H1 (cell line): Measurements from ENCODE around the gene C4orf33. TPM values are rescaled to one million over a fixed set of nuclear protein-coding genes. Genes with fewer than 3 reads are reported as not detected.

ENCODE experiments used
- CTCF ChIA-PET: fragments of 300-600 bp; sonication (Branson Sonifier 250); formaldehyde crosslinking; loops from one replicate; lab custom pipeline; 2021; ENCODE audit not compliant: partially characterized antibody; lab: Charles Lee
- POLR2A ChIA-PET: fragments of 300-600 bp; sonication (Branson Sonifier 250); formaldehyde crosslinking; loops from one replicate; lab custom pipeline; 2021; ENCODE audit warnings: inconsistent platforms; ENCODE audit not compliant: partially characterized antibody; lab: Charles Lee
- DNase-seq, 2 experiments: peaks; one replicate each; pipeline versions ENCODE4 v3.0.0 to v3.0.0-alpha.2; 2010 to 2022; ENCODE audit warnings: low spot score in 2 of 2, low read depth in 1 of 2, mixed read lengths in 1 of 2
- FAIRE-seq: peaks from 2 replicates; lab custom pipeline; 2011; peaks lifted over from hg19 to GRCh38; lab: Jason Lieb, UNC
- H2AFZ ChIP-seq: 2 replicates; pipeline ENCODE4 v1.8.1; 2012; ENCODE audit warnings: low read length, inconsistent platforms
- H2AK5ac ChIP-seq: 2 replicates; pipeline ENCODE4 v1.6.1; 2013; ENCODE audit warnings: low read depth, low read length
- H2BK120ac ChIP-seq: replicated peaks from 2 replicates; pipeline ENCODE3; 2013; ENCODE audit warnings: low read depth, low read length, inconsistent platforms
- H2BK12ac ChIP-seq: 2 replicates; pipeline ENCODE4 v1.6.1; 2013; ENCODE audit warnings: low read depth, low read length
- H2BK15ac ChIP-seq: 2 replicates; pipeline ENCODE4 v1.6.1; 2013; ENCODE audit warnings: low read length
- H2BK20ac ChIP-seq: 2 replicates; pipeline ENCODE4 v1.6.1; 2013; ENCODE audit warnings: low read length
- H2BK5ac ChIP-seq: 2 replicates; pipeline ENCODE4 v1.6.1; 2013; ENCODE audit warnings: low read depth, low read length
- H3K14ac ChIP-seq: 2 replicates; pipeline ENCODE4 v1.6.1; 2013; ENCODE audit warnings: inconsistent platforms; ENCODE audit not compliant: insufficient read length
- H3K18ac ChIP-seq: 2 replicates; pipeline ENCODE4 v1.6.1; 2013; ENCODE audit warnings: low read length; ENCODE audit errors: extremely low read depth
- H3K23ac ChIP-seq: 2 replicates; pipeline ENCODE4 v1.6.1; 2013; ENCODE audit warnings: inconsistent platforms; ENCODE audit not compliant: insufficient read length
- H3K23me2 ChIP-seq: 2 replicates; pipeline ENCODE4 v1.6.1; 2013; ENCODE audit warnings: low read depth, low read length
- H3K27ac ChIP-seq: 2 replicates; pipeline ENCODE4 v1.6.1; 2011; ENCODE audit warnings: low read depth, low read length, inconsistent platforms
- H3K27me3 ChIP-seq, 4 experiments: replicated peaks in 1 of 4; 1 replicate in 1 of 4; 2 replicates in 3 of 4; pipeline versions ENCODE4 v1.6.1 to v1.8.1; 2011 to 2013; ENCODE audit warnings: low read length in 3 of 4, mild to moderate bottlenecking in 3 of 4, inconsistent platforms in 2 of 4, mixed read lengths in 2 of 4, moderate library complexity in 1 of 4; ENCODE audit not compliant: control insufficient read depth in 3 of 4, insufficient read depth in 3 of 4; ENCODE audit errors: extremely low read depth in 1 of 4
- H3K36me3 ChIP-seq, 4 experiments: 2 replicates each; pipeline versions ENCODE4 v1.6.1 to v1.8.1; 2011 to 2013; ENCODE audit warnings: mild to moderate bottlenecking in 4 of 4, low read length in 3 of 4, moderate library complexity in 2 of 4, control low read depth in 1 of 4, inconsistent platforms in 1 of 4; ENCODE audit not compliant: insufficient read depth in 4 of 4, control insufficient read depth in 2 of 4
- H3K4ac ChIP-seq: replicated peaks from 2 replicates; pipeline ENCODE3; 2013; ENCODE audit warnings: low read length, low read depth, mixed read lengths, inconsistent platforms; ENCODE audit not compliant: insufficient read length
- H3K4me1 ChIP-seq, 4 experiments: replicated peaks in 1 of 4; 1 replicate in 1 of 4; 2 replicates in 3 of 4; pipeline versions ENCODE4 v1.6.1 to v1.8.1; 2011 to 2013; ENCODE audit warnings: low read length in 3 of 4, inconsistent platforms in 2 of 4, mixed read lengths in 1 of 4; ENCODE audit not compliant: insufficient read depth in 4 of 4, control insufficient read depth in 3 of 4
- H3K4me2 ChIP-seq, 2 experiments: 2 replicates each; pipeline versions ENCODE4 v1.6.1 to v1.8.1; 2011 to 2013; ENCODE audit warnings: low read depth in 2 of 2, low read length in 2 of 2, control low read depth in 1 of 2, inconsistent platforms in 1 of 2, mild to moderate bottlenecking in 1 of 2; ENCODE audit not compliant: insufficient read depth in 1 of 2
- H3K4me3 ChIP-seq, 4 experiments: fragments of 200-600, 300-600 bp in 1 of 4; sonication (generic), shearing (Covaris generic), sonication (Bioruptor Twin) in 1 of 4; 2 replicates each; pipeline versions ENCODE4 v1.5.1 to v1.8.1; 2011 to 2016; ENCODE audit warnings: low read length in 4 of 4, low read depth in 3 of 4, control low read depth in 2 of 4, inconsistent platforms in 2 of 4, mild to moderate bottlenecking in 2 of 4, mixed read lengths in 1 of 4, moderate library complexity in 1 of 4; ENCODE audit not compliant: insufficient read depth in 2 of 4; ENCODE audit errors: extremely low read depth in 1 of 4
- H3K56ac ChIP-seq: replicated peaks from 2 replicates; pipeline ENCODE3; 2013; ENCODE audit warnings: low read depth, mild to moderate bottlenecking, mixed read lengths, low read length, inconsistent platforms; ENCODE audit not compliant: insufficient read length
- H3K79me1 ChIP-seq: 2 replicates; pipeline ENCODE4 v1.6.1; 2013; ENCODE audit warnings: low read depth, low read length, control low read depth
- H3K79me2 ChIP-seq, 2 experiments: 2 replicates each; pipeline versions ENCODE4 v1.6.1 to v1.8.1; 2012 to 2013; ENCODE audit warnings: low read length in 2 of 2, mild to moderate bottlenecking in 2 of 2, inconsistent platforms in 1 of 2; ENCODE audit not compliant: insufficient read depth in 2 of 2, control insufficient read depth in 1 of 2
- H3K9ac ChIP-seq, 4 experiments: replicated peaks in 1 of 4; 1 replicate in 1 of 4; 2 replicates in 3 of 4; pipeline versions ENCODE4 v1.6.1 to v1.8.1; 2011 to 2013; ENCODE audit warnings: low read depth in 3 of 4, low read length in 3 of 4, control low read depth in 2 of 4, mild to moderate bottlenecking in 2 of 4, moderate library complexity in 2 of 4, inconsistent platforms in 1 of 4; ENCODE audit errors: extremely low read depth in 1 of 4
- H3K9me3 ChIP-seq, 2 experiments: 2 replicates each; pipeline versions ENCODE4 v1.6.1 to v1.8.1; 2012 to 2013; ENCODE audit warnings: mild to moderate bottlenecking in 2 of 2, moderate library complexity in 2 of 2, control low read depth in 1 of 2, inconsistent platforms in 1 of 2, low read depth in 1 of 2, low read length in 1 of 2, mixed read lengths in 1 of 2; ENCODE audit not compliant: insufficient read depth in 2 of 2
- H4K20me1 ChIP-seq, 2 experiments: replicated peaks in 1 of 2; 2 replicates each; pipeline versions ENCODE3 to v1.8.1; 2011 to 2013; ENCODE audit warnings: inconsistent platforms in 2 of 2, low read length in 2 of 2, mild to moderate bottlenecking in 1 of 2; ENCODE audit not compliant: insufficient read depth in 2 of 2, control insufficient read depth in 1 of 2
- H4K5ac ChIP-seq: 2 replicates; pipeline ENCODE4 v1.6.1; 2013; ENCODE audit warnings: low read length, low read depth, mixed read lengths, inconsistent platforms; ENCODE audit not compliant: insufficient read length
- H4K8ac ChIP-seq: 2 replicates; pipeline ENCODE4 v1.8.0; 2013; ENCODE audit warnings: mild to moderate bottlenecking, moderate library complexity, low read length, inconsistent platforms; ENCODE audit not compliant: insufficient read depth; ENCODE audit errors: extremely low read depth
- H4K91ac ChIP-seq: replicated peaks from 2 replicates; pipeline ENCODE3; 2013; ENCODE audit warnings: low read length, mixed read lengths, inconsistent platforms; ENCODE audit not compliant: insufficient read length
- CHD2 ChIP-seq: IDR thresholded peaks from 2 replicates; pipeline ENCODE4 v1.6.1; 2012; ENCODE audit warnings: low read length, improper control_type of control experiment
- EZH2 ChIP-seq: fragments of 200-600 bp; sonication (generic); IDR thresholded peaks from 2 replicates; pipeline ENCODE4 v1.7.1; 2012; ENCODE audit warnings: low read depth, mild to moderate bottlenecking, moderate library complexity, low read length, inconsistent platforms; ENCODE audit not compliant: severe bottlenecking
- FOSL1 ChIP-seq: IDR thresholded peaks from 2 replicates; pipeline ENCODE4 v1.6.1; 2011; ENCODE audit warnings: mild to moderate bottlenecking, low read depth, low read length, moderate library complexity; ENCODE audit not compliant: insufficient read depth
- POLR2AphosphoS5 ChIP-seq: IDR thresholded peaks from 2 replicates; pipeline ENCODE4 v1.6.1; 2011; ENCODE audit warnings: low read depth, low read length
- POU5F1 ChIP-seq: IDR thresholded peaks from 2 replicates; pipeline ENCODE4 v1.6.1; 2011; ENCODE audit warnings: low read depth, mild to moderate bottlenecking, low read length, moderate library complexity
- RNF2 ChIP-seq: fragments of 200-900, 300-1000 bp; sonication (generic); IDR thresholded peaks from 2 replicates; pipeline ENCODE4 v1.7.1; 2016; ENCODE audit warnings: borderline replicate concordance, low read depth, mild to moderate bottlenecking, antibody characterized with exemption, low read length; ENCODE audit not compliant: poor library complexity, severe bottlenecking; ENCODE audit errors: missing control alignments
- SIX5 ChIP-seq: IDR thresholded peaks from 2 replicates; pipeline ENCODE4 v1.6.1; 2011; ENCODE audit warnings: mild to moderate bottlenecking, low read depth, low read length
- WGBS, 2 experiments: shearing (Covaris generic) in 1 of 2; methylation state at CpG; one replicate each; pipeline versions ENCODE4 v1.1.6 to v1.1.7; 2013 to 2015; ENCODE audit warnings: low lambda C conversion rate in 2 of 2, mixed read lengths in 2 of 2, inconsistent platforms in 1 of 2, low coverage in 1 of 2, missing lambda C conversion rate in 1 of 2; ENCODE audit not compliant: insufficient replicate concordance in 2 of 2, insufficient coverage in 1 of 2, insufficient read length in 1 of 2; ENCODE audit errors: extremely low coverage in 1 of 2, missing lambda C conversion rate in 1 of 2; 5-methylcytosine and 5-hydroxymethylcytosine counted together
- polyA plus RNA-seq, 7 experiments: library from polyadenylated mRNA; depleted of rRNA in 3 of 7; stranded (reverse) in 5 of 7; unstranded in 2 of 7; fragments of >200 nt in 5 of 7; fragments of 200-250 nt in 2 of 7; gene quantifications; 1 replicate in 5 of 7; 2 replicates in 1 of 7; 4 replicates in 1 of 7; pipeline versions ENCODE4 v1.2.1 to v1.2.3, GENCODE V29; 2011 to 2013; ENCODE audit warnings: missing spikeins in 2 of 7, mixed read lengths in 2 of 7
- total RNA-seq: library from RNA; stranded (reverse); fragmentation: NEBNext Ultra II Directional; extraction: Animal tissue kit (Norgen Biotek cat#: 25700); gene quantifications from 2 replicates; pipeline ENCODE4 v1.2.1, GENCODE V29; 2021
- TF ChIP-seq, protein P1 (sequence below): IDR thresholded peaks from 2 replicates; pipeline ENCODE4 v1.6.1; 2012; ENCODE audit warnings: low read length, inconsistent platforms
- TF ChIP-seq, protein P2 (sequence below), 3 experiments: IDR thresholded peaks; 1 replicate in 2 of 3; 2 replicates in 1 of 3; pipeline versions ENCODE4 v1.5.1 to v1.6.1; 2011; ENCODE audit warnings: low read length in 3 of 3, mild to moderate bottlenecking in 3 of 3, inconsistent platforms in 2 of 3, low read depth in 1 of 3, moderate library complexity in 1 of 3; ENCODE audit not compliant: insufficient read depth in 1 of 3; ENCODE audit errors: control extremely low read depth in 1 of 3

Gene C4orf33
- total and polyA plus RNA-seq, 2 of the 8 experiments (the other 6 are each of a cell fraction or from before 2014, with no cell fraction given) = 3.4 to 6.0 TPM

DNA sequence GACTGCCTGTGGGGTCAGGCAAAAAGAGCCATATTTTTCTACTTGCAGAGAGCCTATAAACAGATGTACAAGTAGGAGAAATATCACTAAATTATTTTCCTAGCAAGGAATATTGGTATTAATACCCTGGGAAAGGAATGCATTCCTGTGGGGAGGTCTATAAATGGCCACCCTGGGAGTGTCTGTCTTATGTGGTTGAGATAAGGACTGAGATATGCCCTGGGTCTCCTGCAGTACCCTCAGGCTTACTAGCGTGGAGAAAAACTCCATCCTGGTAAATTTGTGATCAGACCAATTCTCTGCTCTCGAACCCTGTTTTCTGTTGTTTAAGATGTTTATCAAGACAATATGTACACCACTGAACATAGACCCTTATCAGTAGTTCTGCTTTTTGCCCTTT, 35.4 kb downstream of the C4orf33 start:
- H3K27me3 ChIP-seq = no peaks in the 10 kb centered on the region
- H3K9me3 ChIP-seq = peaks cover 2 to 3% of the 10 kb centered on the region in 2 experiments; a peak in 1 of 4 replicates
- 88% methylated on average over 2 of the region's 2 CpGs; no CpG with 5 or more reads in 1 of the 2 experiments for WGBS, 2 experiments
- no peak overlapping the region for H3K4me3 ChIP-seq
- no peak overlapping the region for H3K4me2 ChIP-seq
- H3K23me2 ChIP-seq = no peaks in the 10 kb centered on the region
- H3K4me1 ChIP-seq = no peaks in the 10 kb centered on the region
- no peak overlapping the region for H3K14ac ChIP-seq
- no peak overlapping the region for H2BK120ac ChIP-seq
- H3K9ac ChIP-seq = no peak overlapping the region
- no peaks in the 10 kb centered on the region for H3K79me1 ChIP-seq
- POLR2A ChIA-PET = no interaction called here
- DNase-seq (no peak), FAIRE-seq (no peak)
- H4K8ac ChIP-seq = no peak overlapping the region
- no peak overlapping the region for H2AK5ac ChIP-seq
- H2BK15ac ChIP-seq = no peak overlapping the region
- H3K79me2 ChIP-seq = no peaks in the 10 kb centered on the region
- H3K36me3 ChIP-seq = no peaks in the 10 kb centered on the region
- no peak overlapping the region for H2BK20ac ChIP-seq
- no peak overlapping the region for H4K5ac ChIP-seq
- H3K4ac ChIP-seq = no peak overlapping the region
- no peak overlapping the region for H3K56ac ChIP-seq
- H4K91ac ChIP-seq = no peak overlapping the region
- H4K20me1 ChIP-seq = no peaks in the 10 kb centered on the region
- no peak overlapping the region for H2AFZ ChIP-seq
- H3K27ac ChIP-seq = no peak overlapping the region
- H2BK5ac ChIP-seq = no peak overlapping the region
- no peak overlapping the region for H3K23ac ChIP-seq
- no peak overlapping the region for H3K18ac ChIP-seq
- no peak overlapping the region for H2BK12ac ChIP-seq
- CTCF ChIA-PET = no interaction called here
- TF ChIP-seq, protein P1, sequence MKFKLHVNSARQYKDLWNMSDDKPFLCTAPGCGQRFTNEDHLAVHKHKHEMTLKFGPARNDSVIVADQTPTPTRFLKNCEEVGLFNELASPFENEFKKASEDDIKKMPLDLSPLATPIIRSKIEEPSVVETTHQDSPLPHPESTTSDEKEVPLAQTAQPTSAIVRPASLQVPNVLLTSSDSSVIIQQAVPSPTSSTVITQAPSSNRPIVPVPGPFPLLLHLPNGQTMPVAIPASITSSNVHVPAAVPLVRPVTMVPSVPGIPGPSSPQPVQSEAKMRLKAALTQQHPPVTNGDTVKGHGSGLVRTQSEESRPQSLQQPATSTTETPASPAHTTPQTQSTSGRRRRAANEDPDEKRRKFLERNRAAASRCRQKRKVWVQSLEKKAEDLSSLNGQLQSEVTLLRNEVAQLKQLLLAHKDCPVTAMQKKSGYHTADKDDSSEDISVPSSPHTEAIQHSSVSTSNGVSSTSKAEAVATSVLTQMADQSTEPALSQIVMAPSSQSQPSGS = no peak
- TF ChIP-seq POU5F1 (no peak), CHD2 (no peak), RNF2 (no peak), EZH2 (no peak), POLR2AphosphoS5 (no peak), FOSL1 (no peak), SIX5 (no peak)
- TF ChIP-seq, protein P2, sequence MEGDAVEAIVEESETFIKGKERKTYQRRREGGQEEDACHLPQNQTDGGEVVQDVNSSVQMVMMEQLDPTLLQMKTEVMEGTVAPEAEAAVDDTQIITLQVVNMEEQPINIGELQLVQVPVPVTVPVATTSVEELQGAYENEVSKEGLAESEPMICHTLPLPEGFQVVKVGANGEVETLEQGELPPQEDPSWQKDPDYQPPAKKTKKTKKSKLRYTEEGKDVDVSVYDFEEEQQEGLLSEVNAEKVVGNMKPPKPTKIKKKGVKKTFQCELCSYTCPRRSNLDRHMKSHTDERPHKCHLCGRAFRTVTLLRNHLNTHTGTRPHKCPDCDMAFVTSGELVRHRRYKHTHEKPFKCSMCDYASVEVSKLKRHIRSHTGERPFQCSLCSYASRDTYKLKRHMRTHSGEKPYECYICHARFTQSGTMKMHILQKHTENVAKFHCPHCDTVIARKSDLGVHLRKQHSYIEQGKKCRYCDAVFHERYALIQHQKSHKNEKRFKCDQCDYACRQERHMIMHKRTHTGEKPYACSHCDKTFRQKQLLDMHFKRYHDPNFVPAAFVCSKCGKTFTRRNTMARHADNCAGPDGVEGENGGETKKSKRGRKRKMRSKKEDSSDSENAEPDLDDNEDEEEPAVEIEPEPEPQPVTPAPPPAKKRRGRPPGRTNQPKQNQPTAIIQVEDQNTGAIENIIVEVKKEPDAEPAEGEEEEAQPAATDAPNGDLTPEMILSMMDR (IDR thresholded peaks at IDR 0.05; ENCODE audit: control extremely low read depth in 1 of 3, insufficient read depth in 1 of 3, low read depth in 1 of 3, low read length in 3 of 3) = no peak
